Measurements from ENCODE around the gene MOCS3. TPM values are rescaled to one million over a fixed set of nuclear protein-coding genes. Genes with fewer than 3 reads are reported as not detected.

Gene MOCS3
- total RNA-seq, 4 donors from 2014 or later = 6.7 to 7.8 (median 7.6) TPM

DNA sequence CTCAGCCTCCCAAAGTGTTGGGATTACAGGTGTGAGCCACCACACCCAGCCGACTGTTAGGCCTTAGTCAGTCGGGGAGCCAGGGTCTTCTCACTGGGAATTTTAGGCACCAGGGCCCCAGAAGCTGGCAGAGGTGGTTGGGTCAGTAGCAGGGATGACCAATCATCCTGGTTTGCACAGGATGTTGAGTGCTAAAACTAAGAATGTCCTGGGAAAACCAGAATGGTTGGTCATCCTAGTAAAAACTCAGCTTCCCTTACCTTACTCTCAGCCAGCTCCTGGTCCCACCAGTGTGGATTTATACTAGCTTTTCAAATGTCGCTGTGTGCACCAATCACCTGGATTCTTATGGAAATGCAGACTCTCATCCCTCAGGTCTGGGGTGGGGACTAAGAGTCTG is 32.5 kb downstream of the MOCS3 start:
- TF ChIP-seq POLR2A (IDR thresholded peaks at IDR 0.05) = no peak
- no peak for TF ChIP-seq CTCF (IDR thresholded peaks at IDR 0.05)
- 81 to 82% methylated on average over 3 of the region's 3 CpGs for WGBS, 2 donors
- intact Hi-C loops (cut with DNase I) = no loop called here

DNA sequence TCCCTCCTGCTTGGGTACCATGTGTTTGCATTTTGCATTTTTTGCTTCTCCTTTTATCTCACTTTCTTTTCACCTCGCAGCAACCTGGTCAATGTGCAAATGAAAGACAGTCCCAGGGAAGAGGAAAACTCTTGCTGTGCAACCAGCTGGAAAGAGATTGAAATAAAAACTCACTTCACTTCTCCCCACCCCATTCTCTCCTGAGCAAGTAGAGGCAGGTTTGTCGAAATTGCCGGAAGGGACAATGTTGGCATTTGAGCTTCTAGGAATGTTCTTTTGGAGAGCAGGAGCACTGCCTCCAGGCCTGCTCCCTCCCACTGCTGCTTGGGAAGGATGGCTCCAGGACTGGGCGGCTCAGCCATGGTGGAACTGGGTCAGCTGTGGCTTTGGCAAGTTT is 33.7 kb downstream of the MOCS3 start:
- DNase-seq = no peak
- H3K4me3 ChIP-seq (replicated peaks in 1 of 3) = no peak overlapping the region
- intact Hi-C loops (cut with DNase I) = no loop called here
- TF ChIP-seq POLR2A (IDR thresholded peaks at IDR 0.05) = no peak
- TF ChIP-seq CTCF (IDR thresholded peaks at IDR 0.05) = no peak
- H3K4me1 ChIP-seq = peaks cover 0 to 6% of the 10 kb centered on the region in 2 donors
- 23 to 33% methylated on average over 4 of the region's 4 CpGs for WGBS, 2 donors
- no peak overlapping the region for H3K27ac ChIP-seq
- H3K27me3 ChIP-seq = no peaks in the 10 kb centered on the region
- no peaks in the 10 kb centered on the region for H3K36me3 ChIP-seq
- H3K9me3 ChIP-seq = no peaks in the 10 kb centered on the region

More for the DNA sequence above, 32.5 kb downstream of the MOCS3 start:
- Histone ChIP-seq H3K4me3 (replicated peaks in 1 of 3) (no peak overlapping the region), H3K27ac (no peak overlapping the region), H3K4me1 (peaks cover 0 to 6% of the 10 kb centered on the region in 2 donors), H3K36me3 (no peaks in the 10 kb centered on the region), H3K9me3 (no peaks in the 10 kb centered on the region), H3K27me3 (no peaks in the 10 kb centered on the region)
- no peak for DNase-seq

DNA sequence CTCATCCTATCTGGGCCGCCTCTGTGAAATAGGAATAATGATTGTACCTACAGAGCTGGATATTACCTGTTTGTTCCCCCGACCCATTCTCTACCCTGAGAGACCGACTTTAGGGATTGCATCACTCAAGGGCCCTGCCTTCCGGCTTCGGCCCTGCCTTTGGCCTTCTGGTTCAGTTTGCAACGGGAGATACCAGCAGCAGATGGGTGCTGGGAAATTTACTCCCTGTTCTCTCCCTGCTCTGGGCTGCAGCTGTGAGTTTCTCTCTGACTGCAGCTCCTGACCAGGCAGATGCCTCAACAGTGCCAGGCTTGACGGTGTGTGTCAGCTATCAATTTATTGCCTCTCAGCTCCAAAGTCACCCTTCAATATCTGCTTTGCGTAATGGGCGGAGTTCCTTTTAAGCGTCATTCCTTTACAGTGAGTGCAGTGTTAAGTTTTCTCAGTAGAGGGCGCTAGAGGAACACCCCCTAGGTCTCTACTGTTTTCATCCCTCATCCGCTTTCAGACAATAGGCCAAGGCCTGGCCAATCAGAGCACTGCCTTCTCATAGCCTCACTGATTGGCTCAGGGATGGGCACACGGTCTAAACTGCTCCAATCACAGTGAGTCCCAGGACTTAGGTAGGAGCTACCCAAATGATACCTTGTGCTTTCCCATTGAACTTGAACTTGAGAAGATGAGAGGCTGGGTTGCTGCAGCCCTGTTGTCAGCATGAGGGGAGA is 34.3 kb downstream of the MOCS3 start:
- intact Hi-C loops (cut with DNase I) = no loop called here
- Histone ChIP-seq H3K9me3 (no peaks in the 10 kb centered on the region), H3K4me3 (replicated peaks in 1 of 3) (no peak overlapping the region), H3K27me3 (no peaks in the 10 kb centered on the region), H3K36me3 (no peaks in the 10 kb centered on the region), H3K27ac (no peak overlapping the region), H3K4me1 (peaks cover 0 to 6% of the 10 kb centered on the region in 2 donors)
- 42 to 45% methylated on average over 13 of the region's 13 CpGs for WGBS, 2 donors
- TF ChIP-seq CTCF (IDR thresholded peaks at IDR 0.05) = peak in 2 of 6 experiments; percentile 18 to 39
- no peak for TF ChIP-seq POLR2A (IDR thresholded peaks at IDR 0.05)
- DNase-seq = no peak

GRCh38 chr20:50993876-50994275 is 35.3 kb downstream of the MOCS3 start:
- Histone ChIP-seq H3K27me3 (no peaks in the 10 kb centered on the region), H3K4me3 (replicated peaks in 1 of 3) (no peak overlapping the region), H3K4me1 (peaks cover 0 to 6% of the 10 kb centered on the region in 2 donors), H3K36me3 (no peaks in the 10 kb centered on the region), H3K9me3 (no peaks in the 10 kb centered on the region), H3K27ac (no peak overlapping the region)
- WGBS, 2 donors = 76 to 89% methylated on average over 9 of the region's 9 CpGs
- DNase-seq = no peak
- intact Hi-C loops (cut with DNase I) = no loop called here
- no peak for TF ChIP-seq POLR2A (IDR thresholded peaks at IDR 0.05)
- no peak for TF ChIP-seq CTCF (IDR thresholded peaks at IDR 0.05)

- peaks cover 0 to 6% of the 10 kb centered on the region in 2 donors for H3K4me1 ChIP-seq
- intact Hi-C loops (cut with DNase I) = no loop called here
- H3K27ac ChIP-seq = no peak overlapping the region
- H3K36me3 ChIP-seq = no peaks in the 10 kb centered on the region
- H3K4me3 ChIP-seq (replicated peaks in 1 of 3) = no peak overlapping the region
- no peaks in the 10 kb centered on the region for H3K9me3 ChIP-seq
- no peak for DNase-seq
- 88 to 91% methylated on average over 5 of the region's 5 CpGs for WGBS, 2 donors
- H3K27me3 ChIP-seq = no peaks in the 10 kb centered on the region
- TF ChIP-seq POLR2A (IDR thresholded peaks at IDR 0.05) = no peak
- no peak for TF ChIP-seq CTCF (IDR thresholded peaks at IDR 0.05)
These were observed 36.9 kb downstream of the MOCS3 start for GRCh38 chr20:50995506-50995905.
